ENCODE data around the gene WBP2.
A peak's percentile ranks its signal among the peaks of the same experiment; 100 is the strongest.
"Not testable (repeated sequence)": the region's sequence is repeated elsewhere in the genome, so short reads cannot be mapped to it uniquely, and the experiment has no call there.

WBP2 gene

GRCh38 chr17:75876190-75876937 lies 21.2 kb upstream of the WBP2 start:
- DNase-seq (ENCODE audit: low spot score), result peak; percentile 72

GRCh38 chr17:75875940-75876189 lies 20.7 kb upstream of the WBP2 start:
- no peak for DNase-seq (ENCODE audit: low spot score)
- TF ChIP-seq CTCF (IDR thresholded peaks at IDR 0.05; ENCODE audit: extremely low read depth, missing control alignments), result no peak

More at GRCh38 chr17:75876190-75876937, 21.2 kb upstream of the WBP2 start:
- peak; percentile 14 for TF ChIP-seq CTCF (IDR thresholded peaks at IDR 0.05; ENCODE audit: extremely low read depth, missing control alignments)

- no peak for TF ChIP-seq CTCF (IDR thresholded peaks at IDR 0.05; ENCODE audit: extremely low read depth, missing control alignments)
- peak; percentile 10 for DNase-seq (ENCODE audit: low spot score)
These were observed 20.2 kb upstream of the WBP2 start for GRCh38 chr17:75875182-75875939.

GRCh38 chr17:75874323-75875181 lies 19.4 kb upstream of the WBP2 start:
- TF ChIP-seq CTCF (IDR thresholded peaks at IDR 0.05; ENCODE audit: extremely low read depth, missing control alignments), result no peak
- peak; percentile 5 for DNase-seq (ENCODE audit: low spot score)

GRCh38 chr17:75873587-75874322 lies 18.6 kb upstream of the WBP2 start:
- DNase-seq (ENCODE audit: low spot score), result no peak
- no peak for TF ChIP-seq CTCF (IDR thresholded peaks at IDR 0.05; ENCODE audit: extremely low read depth, missing control alignments)

- TF ChIP-seq CTCF (IDR thresholded peaks at IDR 0.05; ENCODE audit: extremely low read depth, missing control alignments), result no peak
- DNase-seq (ENCODE audit: low spot score), result no peak
These were observed 17.6 kb upstream of the WBP2 start for GRCh38 chr17:75872434-75873351.

- not testable (repeated sequence) for DNase-seq (ENCODE audit: low spot score)
These were observed 15.1 kb upstream of the WBP2 start for GRCh38 chr17:75870228-75870627.
